ENCODE results near the gene XIRP2.

DNA sequence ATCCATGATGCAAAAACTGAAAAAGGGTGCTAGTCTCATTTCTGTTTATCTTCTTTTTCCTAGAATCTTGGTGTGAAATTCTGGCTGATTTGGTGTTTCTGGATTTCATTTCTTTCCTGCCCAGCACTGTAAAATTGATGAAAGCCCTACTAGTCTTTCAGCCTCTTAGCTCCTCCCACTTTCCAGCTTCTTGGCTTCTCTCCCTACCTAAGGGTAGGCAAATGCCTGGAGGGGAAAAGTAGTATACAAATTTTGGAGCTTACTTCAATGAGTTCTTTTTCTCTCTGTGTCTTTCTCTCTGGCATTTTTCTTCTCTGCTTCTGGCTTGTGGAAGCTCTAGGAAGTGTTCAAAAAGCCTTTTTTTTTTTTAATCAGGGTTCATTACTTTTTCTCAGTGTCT lies 160.5 kb downstream of the XIRP2 start:
- no peak for TF ChIP-seq RB1 (IDR thresholded peaks at IDR 0.05; ENCODE audit: borderline replicate concordance)
- no peak for TF ChIP-seq KDM1A (IDR thresholded peaks at IDR 0.05; ENCODE audit: borderline replicate concordance)
